Colonic mucosa (tissue), 4 donors: ENCODE results near the gene RBBP8NL. TPM values are rescaled to one million over a fixed set of nuclear protein-coding genes. Genes with fewer than 3 reads are reported as not detected.

ENCODE experiments used
- DNase-seq: peaks from one replicate; pipeline ENCODE4 v3.0.0-alpha.2; 2020
- H3K27ac ChIP-seq: fragments of 200-600 bp; one replicate; pipeline ENCODE4 v1.8.0; 2021
- H3K27me3 ChIP-seq: fragments of 200-600 bp; one replicate; pipeline ENCODE4 v1.8.0; 2021
- H3K36me3 ChIP-seq: fragments of 200-600 bp; one replicate; pipeline ENCODE4 v1.8.0; 2021
- H3K4me1 ChIP-seq: fragments of 200-600 bp; one replicate; pipeline ENCODE4 v1.8.0; 2021; ENCODE audit warnings: mild to moderate bottlenecking
- H3K4me3 ChIP-seq: fragments of 200-600 bp; one replicate; pipeline ENCODE4 v1.8.0; 2021
- H3K9ac ChIP-seq, 2 donors: one replicate each; pipeline ENCODE4 v1.7.0; 2013; ENCODE audit warnings: control low read depth in 2 of 2, low read depth in 2 of 2, low read length in 2 of 2
- H3K9me3 ChIP-seq: fragments of 200-600 bp; one replicate; pipeline ENCODE4 v1.8.0; 2021
- intact Hi-C: fragments of 100-400 bp; cut with DNase I; formaldehyde crosslinking; loops from one replicate; pipeline ENCODE4 v1.14.1; 2022
- total RNA-seq, 2 donors: library from RNA; stranded (reverse); fragmentation: NEBNext Ultra II Directional in 1 of 2; extraction: Animal tissue kit (Norgen Biotek cat#: 25700) in 1 of 2; gene quantifications; one replicate each; pipeline ENCODE4 v1.2.1, GENCODE V29; 2021
- TF ChIP-seq, protein P1 (sequence below): fragments of 200-600 bp; IDR thresholded peaks from one replicate; pipeline ENCODE4 v1.8.0; 2022; ENCODE audit warnings: antibody characterized with exemption, mild to moderate bottlenecking
- donor health status: healthy.
- donor health status: DM: no; HTN: no; CAD: no.
- donor health status: DM: no; HTN: no; CAD: no.

Gene RBBP8NL
- total RNA-seq, 2 donors from 2014 or later, result 5.9 to 12.5 TPM

GRCh38 chr20:62470001-62470400, 42.7 kb upstream of the RBBP8NL start:
- Histone ChIP-seq H3K4me1 (no peaks in the 10 kb centered on the region), H3K9me3 (no peaks in the 10 kb centered on the region), H3K27me3 (peaks cover 18% of the 10 kb centered on the region), H3K36me3 (no peaks in the 10 kb centered on the region), H3K27ac (no peak overlapping the region), H3K4me3 (no peak overlapping the region), H3K9ac (no peak overlapping the region)
- TF ChIP-seq, protein P1, sequence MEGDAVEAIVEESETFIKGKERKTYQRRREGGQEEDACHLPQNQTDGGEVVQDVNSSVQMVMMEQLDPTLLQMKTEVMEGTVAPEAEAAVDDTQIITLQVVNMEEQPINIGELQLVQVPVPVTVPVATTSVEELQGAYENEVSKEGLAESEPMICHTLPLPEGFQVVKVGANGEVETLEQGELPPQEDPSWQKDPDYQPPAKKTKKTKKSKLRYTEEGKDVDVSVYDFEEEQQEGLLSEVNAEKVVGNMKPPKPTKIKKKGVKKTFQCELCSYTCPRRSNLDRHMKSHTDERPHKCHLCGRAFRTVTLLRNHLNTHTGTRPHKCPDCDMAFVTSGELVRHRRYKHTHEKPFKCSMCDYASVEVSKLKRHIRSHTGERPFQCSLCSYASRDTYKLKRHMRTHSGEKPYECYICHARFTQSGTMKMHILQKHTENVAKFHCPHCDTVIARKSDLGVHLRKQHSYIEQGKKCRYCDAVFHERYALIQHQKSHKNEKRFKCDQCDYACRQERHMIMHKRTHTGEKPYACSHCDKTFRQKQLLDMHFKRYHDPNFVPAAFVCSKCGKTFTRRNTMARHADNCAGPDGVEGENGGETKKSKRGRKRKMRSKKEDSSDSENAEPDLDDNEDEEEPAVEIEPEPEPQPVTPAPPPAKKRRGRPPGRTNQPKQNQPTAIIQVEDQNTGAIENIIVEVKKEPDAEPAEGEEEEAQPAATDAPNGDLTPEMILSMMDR, result no peak
- intact Hi-C loops, result no loop called here
- DNase-seq, result no peak

DNA sequence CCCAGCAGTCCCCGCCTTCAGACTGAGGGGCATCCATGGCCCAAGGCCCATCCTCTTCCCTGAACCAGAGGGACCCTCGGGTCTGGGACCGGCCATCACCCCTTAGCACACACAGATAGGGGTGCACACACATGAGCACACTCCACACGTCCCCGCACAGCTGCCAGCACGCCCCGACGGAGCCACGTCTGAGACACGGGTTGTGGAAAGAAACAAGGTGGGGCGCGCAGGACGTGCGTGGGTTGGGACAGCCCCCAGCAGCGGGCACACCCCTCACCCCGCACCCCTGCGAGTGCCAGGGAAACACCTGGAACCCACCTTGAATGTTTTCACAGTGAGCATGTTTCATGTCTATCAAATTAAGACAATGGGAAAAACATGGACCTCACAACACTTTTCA, 42.0 kb upstream of the RBBP8NL start:
- Histone ChIP-seq H3K4me3 (no peak overlapping the region), H3K9me3 (no peaks in the 10 kb centered on the region), H3K4me1 (no peaks in the 10 kb centered on the region), H3K27me3 (peaks cover 11% of the 10 kb centered on the region), H3K9ac (no peak overlapping the region), H3K27ac (no peak overlapping the region), H3K36me3 (no peaks in the 10 kb centered on the region)
- DNase-seq, result no peak
- intact Hi-C loops, result no loop called here
- TF ChIP-seq, protein P1, result no peak

- H3K36me3 ChIP-seq, result no peaks in the 10 kb centered on the region
- intact Hi-C loops, result no loop called here
Measured at GRCh38 chr20:62466806-62467537, 39.6 kb upstream of the RBBP8NL start.

DNA sequence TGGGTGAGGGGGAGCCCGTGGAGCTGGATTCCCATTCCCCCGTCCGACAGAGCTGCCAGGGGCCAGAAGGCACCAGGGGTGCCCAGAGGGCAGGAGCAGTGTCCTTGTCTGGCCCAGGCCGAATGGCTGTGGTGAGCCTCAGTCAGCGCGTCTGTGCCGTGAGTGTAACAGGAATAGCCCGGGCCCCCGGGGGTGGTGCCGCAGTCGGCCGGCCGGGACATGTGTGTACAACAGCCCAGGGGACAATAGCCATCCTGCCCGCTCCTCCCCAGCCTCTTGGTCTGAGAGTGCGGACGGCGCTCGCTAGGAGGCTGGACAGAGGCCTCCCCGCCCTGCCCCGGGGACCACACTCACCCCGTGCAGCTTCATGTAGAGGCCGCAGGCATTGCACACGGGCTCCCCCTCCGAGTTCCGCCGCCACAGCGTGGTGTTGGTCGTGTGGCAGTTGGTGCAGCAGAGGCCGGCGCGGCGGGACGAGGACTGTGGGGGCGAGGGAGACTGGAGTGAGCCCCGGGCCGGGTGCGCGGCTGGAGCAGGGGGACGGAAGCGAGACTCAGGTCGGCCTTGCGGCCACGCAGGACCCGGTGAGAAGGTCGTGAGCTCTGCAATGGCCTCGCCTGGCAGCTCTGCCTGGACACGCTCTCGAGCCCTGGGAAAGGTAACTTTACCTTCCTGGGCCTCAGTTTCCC, 38.9 kb upstream of the RBBP8NL start:
- H3K4me3 ChIP-seq, result no peak overlapping the region
- no peaks in the 10 kb centered on the region for H3K36me3 ChIP-seq
- H3K9me3 ChIP-seq, result no peaks in the 10 kb centered on the region
- intact Hi-C loops, result no loop called here
- TF ChIP-seq, protein P1, result no peak
- DNase-seq, result no peak
- H3K4me1 ChIP-seq, result no peaks in the 10 kb centered on the region
- H3K9ac ChIP-seq, result no peak overlapping the region
- H3K27ac ChIP-seq, result no peak overlapping the region
- no peaks in the 10 kb centered on the region for H3K27me3 ChIP-seq

More at GRCh38 chr20:62466806-62467537, 39.6 kb upstream of the RBBP8NL start:
- no peaks in the 10 kb centered on the region for H3K27me3 ChIP-seq
- no peak overlapping the region for H3K4me3 ChIP-seq
- TF ChIP-seq, protein P1, result no peak
- H3K9me3 ChIP-seq, result no peaks in the 10 kb centered on the region
- DNase-seq, result no peak
- no peaks in the 10 kb centered on the region for H3K4me1 ChIP-seq
- H3K27ac ChIP-seq, result no peak overlapping the region
- H3K9ac ChIP-seq, result no peak overlapping the region

GRCh38 chr20:62464990-62465389, 37.7 kb upstream of the RBBP8NL start:
- intact Hi-C loops, result no loop called here
- no peaks in the 10 kb centered on the region for H3K9me3 ChIP-seq
- DNase-seq, result no peak
- no peak overlapping the region for H3K4me3 ChIP-seq
- H3K9ac ChIP-seq, result no peak overlapping the region
- TF ChIP-seq, protein P1, result no peak
- no peaks in the 10 kb centered on the region for H3K4me1 ChIP-seq
- H3K36me3 ChIP-seq, result no peaks in the 10 kb centered on the region
- H3K27ac ChIP-seq, result no peak overlapping the region
- H3K27me3 ChIP-seq, result no peaks in the 10 kb centered on the region
